ENCODE measurements around the gene ZNF365.
"Not testable (repeated sequence)": the region's sequence is repeated elsewhere in the genome, so short reads cannot be mapped to it uniquely, and the experiment has no call there.

ZNF365 gene, protein sequence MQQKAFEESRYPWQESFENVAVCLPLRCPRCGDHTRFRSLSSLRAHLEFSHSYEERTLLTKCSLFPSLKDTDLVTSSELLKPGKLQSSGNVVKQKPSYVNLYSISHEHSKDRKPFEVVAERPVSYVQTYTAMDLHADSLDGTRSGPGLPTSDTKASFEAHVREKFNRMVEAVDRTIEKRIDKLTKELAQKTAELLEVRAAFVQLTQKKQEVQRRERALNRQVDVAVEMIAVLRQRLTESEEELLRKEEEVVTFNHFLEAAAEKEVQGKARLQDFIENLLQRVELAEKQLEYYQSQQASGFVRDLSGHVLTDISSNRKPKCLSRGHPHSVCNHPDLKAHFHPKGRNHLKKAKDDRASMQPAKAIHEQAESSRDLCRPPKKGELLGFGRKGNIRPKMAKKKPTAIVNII

DNA sequence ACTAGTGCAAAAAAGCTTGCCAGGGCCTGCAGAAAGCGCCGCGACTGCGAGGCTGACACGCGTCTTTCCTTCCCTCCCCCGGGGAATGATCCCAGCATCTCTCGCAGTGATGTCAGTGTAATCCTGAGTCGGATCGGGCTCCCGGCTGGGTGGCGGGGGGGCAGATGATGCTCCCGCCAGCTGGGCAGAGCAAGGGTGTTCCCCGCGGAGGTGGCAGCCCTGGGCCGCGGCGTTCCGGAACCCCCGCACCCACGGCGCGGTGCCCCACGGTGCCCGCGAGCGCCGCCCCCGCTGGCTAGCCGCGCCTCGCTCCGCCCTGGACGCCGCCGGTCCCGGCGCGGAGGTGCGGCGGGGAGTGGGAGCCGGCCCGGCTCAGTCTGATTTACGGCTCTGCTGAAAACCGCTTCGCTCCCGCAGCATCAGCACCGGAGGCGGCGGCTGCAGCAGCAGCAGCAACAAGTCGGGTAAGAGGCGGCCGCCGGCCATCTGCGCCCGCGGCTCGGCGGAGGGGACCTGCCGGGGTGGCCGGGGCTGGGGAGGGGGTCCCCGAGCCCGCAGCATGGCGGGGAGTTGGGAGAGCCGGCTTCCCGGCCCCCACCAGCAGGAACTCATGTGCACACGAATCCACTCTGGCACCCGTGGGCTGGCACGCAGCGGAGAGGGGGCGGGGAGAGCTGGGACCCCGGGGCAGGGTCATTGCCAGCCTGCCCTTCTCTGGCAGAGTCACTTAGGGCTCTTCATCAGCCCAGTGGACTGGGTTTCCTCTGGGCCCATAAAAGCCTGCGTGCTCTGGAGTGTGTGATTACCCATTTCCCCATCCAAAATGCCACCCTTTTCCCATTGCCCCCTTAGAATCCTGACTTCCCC is at the start of gene ZNF365:
Gene ZNF365, plus strand, starts transcription at position 375 of the 867 bp plus-strand sequence. CDS start 1,825 bp downstream, outside the sequence.
- DNase-seq, result peak; percentile 69

DNA sequence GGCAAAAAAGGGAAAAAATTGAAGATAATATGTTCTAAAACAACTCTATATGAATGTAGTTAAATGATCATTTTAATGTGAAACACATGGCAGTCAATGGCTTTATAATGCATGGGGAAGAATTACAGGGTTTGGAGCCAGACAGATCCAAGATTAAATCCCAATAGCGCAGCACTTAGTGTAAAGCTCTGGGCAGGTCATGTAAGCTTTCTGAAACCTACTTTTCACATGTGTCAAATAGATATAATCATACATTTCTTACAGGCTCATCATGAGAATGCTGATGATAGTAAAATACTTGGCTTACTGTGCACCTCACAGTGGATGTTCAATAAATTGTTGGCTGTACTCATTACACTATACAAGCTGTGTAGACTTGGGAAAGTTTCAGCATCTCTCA is 48.0 kb upstream of the ZNF365 start:
- no peak for DNase-seq

DNA sequence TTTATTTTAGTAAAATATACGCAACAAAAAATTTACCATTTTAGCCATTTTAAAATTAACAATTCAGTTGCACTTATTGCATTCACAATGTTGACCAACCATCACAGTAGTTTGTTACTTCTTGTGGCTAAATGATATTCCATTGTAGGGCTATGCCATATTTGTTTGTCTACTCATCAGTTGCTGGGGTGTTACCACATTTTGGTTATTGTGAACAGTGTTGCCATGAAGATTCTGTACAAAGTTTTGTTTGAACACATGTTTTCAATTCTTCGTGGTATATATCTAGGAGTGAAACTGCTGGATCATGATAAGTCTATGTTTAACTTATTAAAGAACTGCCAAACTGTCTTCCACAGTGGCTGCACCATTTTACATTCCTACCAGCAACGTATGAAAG is 46.3 kb upstream of the ZNF365 start:
- no peak for DNase-seq

DNA sequence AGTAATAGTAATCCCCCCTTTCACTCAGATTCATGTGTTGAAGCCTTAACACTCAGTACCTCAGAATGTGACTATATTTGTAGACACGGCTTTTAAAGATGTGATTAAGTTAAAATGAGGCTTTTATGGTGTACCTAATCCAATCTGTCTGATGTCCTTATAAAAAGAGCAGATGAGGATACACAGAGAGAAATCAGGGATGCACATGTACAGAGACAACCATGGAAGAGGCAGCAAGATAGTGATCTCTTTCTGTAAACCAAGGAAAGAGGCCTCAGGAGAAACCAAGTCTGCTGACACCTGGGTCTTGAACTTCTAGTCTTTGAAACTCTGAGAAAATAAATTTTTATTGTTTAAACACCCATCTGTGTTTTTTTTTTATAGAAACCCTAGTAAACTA is 44.0 kb upstream of the ZNF365 start:
- no peak for DNase-seq

DNA sequence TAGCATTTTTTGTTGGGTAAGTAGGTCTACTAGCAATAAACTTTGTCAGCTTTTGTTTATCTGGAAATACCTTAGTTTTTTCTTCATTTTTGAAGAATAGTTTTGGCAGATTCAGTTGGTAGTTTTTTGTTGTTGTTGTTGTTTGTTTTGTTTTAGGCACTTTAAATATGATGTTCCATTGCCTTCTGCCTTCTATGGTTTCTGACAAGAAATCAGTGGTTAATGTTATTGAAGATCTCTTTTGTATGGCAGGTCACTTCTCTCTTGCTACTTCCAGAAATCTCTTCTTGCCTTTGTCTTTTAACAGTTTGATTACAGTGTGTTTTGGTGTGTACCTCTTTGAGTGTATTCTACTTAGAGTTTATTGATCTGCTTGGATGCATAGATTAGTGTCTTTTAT is 41.8 kb upstream of the ZNF365 start:
- DNase-seq, result no peak

DNA sequence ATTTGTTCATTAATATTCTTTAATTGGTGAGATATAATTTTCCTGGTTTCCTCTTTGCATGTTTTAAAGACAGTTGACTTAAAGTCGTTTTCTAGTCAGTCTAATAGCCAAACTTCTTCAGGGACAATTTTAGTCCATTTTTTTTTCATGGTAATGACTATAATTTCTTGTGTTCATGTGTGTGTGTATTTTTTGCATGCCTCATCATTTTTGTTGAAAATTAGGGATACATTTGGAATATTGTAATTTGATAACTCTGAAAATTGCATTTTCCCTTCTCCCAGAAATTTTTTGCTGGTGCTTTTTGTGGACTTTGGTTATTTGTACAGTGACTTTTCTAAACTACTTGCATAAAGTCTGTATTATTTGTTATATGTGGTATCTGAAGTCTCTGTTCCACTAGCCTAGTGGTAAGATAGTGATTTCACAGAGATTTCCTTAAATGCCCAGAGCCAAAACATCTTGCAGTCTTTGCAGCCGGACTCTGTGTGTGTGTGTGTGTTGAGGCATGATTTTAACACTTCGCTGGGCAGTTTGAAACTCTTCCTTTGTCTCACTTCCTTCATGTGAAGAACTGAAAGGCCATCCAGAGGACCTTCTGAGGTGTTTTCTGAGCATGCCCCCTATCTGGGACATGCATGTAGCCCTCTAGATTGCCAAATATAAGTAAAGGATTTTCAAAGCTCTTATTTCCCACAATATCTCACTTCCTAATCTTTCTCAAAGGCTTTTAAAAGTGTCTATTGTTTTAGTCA is 40.9 kb upstream of the ZNF365 start:
- no peak for DNase-seq

DNA sequence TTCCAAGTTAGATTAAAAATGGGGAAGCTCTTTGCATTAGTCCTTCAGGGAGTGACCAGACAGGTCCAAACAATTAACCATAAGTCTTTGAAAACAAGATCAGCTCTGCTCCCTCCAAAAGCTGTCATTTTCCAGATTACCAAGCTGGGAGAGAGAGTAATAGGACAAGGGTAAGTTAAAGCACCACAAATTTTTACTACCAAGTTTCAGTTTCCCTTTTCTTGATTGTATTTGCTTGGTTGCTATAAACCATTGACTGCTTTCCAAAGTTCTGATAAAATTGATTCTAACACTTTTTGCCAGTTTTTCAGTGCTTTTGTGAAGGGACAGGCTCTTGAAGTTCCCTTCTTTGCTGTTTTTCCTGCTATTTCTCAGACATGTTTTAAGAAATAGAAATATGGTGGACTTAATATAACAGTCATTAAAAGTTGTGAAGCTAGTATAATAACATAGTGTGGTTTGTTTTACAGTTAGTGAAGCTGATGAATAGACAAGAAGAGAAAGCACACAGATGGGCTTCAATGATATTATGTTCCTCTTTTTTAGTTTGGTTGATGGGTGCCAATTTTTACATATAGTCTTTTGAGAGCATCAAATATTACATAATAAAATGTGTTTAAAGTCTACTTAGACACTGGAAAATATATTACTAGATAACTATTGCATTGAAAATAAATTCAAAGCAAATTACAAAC is 40.0 kb upstream of the ZNF365 start:
- no peak for DNase-seq

DNA sequence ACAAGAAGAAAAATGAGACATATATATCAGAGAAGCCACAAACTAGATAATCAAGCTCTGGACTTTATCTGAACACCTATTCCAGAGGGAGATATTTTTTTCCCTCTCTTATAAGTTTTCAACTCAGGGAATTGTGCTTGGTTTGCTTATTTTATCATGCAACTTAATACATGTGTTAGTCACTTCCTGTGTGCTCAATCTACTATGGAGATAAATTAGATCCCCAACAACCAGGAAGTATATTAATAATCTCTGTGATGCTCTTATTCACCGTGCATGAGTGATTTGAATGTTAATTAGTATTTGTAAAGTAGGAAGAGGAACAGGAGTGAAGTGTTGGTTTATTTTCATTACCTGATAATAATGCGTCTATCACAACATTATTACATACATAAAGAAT is 38.8 kb upstream of the ZNF365 start:
- DNase-seq, result peak; percentile 23

DNA sequence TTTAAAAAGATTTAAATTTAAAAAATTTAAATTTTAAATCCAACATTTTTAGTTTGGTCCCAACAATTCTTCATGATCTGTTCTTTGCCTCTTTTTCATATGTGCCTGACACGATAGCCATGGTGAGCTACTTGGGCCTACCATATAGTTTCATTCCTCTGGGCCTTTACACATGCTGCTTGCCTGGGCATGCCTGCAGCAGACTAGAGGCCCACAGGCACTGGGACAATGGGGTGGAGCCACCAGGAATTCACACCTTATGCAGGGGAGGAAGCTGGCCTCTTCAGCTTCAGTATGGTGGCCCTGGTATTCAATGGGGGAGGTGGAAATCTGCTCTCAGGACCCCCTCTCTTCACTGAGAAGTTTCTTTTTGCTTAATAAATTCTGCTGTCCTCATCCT is 37.8 kb upstream of the ZNF365 start:
- no peak for DNase-seq

DNA sequence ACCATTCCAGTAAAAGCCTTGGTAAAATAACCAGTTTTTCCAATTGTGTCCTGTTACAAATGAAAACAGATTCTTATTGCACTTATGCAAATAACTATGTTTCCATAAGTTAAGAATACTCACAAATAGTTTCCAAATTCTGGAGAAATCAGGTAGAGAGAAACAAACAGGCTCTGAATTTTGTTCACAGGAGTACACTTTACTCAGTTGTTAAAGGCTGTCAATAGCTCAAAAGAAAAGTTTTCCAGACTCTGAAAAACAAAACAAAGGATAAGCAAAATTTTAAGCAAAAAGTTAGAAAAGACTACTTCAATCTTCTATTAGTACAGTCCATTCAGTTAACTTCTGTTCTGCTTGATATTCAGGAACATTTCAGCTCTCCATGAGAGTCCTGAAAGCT is 32.8 kb upstream of the ZNF365 start:
- no peak for DNase-seq

DNA sequence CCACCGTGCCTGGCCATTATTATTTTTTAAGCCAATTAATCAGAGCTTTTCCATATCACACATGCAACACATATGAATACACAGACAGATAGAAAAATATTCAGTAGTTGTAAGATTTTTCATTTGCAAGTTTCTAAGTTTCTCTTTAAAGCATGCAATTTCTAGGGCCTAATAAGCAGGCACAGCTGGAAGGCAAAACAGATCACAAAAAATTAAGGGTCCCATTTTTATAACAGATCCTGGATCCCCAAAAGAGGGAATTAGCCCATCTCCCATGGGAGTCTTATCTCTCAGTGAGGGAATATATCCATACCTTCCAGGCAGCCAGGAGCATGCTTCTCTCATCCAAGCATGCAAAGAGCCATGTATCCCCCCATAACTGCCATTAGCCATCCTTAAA is 31.2 kb upstream of the ZNF365 start:
- no peak for DNase-seq

DNA sequence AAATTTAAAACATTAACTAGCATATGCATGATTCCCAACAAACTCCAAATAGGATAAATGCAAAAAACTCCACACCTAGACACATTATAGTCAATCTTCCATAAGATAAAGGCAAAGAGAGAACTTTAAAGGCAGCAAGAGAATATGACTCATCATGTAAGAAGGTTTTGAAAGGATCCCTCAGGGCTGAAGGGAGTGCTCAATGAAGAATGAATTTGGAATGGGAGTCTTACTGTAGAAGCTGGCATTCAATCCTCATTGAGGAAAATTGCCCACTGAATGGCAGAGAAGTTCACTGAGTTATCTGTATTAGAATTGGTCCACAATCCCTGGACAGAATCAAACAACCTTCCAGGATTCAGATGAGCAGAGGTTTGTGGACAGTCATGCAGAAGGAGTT is 26.1 kb upstream of the ZNF365 start:
- peak; percentile 40 for DNase-seq

DNA sequence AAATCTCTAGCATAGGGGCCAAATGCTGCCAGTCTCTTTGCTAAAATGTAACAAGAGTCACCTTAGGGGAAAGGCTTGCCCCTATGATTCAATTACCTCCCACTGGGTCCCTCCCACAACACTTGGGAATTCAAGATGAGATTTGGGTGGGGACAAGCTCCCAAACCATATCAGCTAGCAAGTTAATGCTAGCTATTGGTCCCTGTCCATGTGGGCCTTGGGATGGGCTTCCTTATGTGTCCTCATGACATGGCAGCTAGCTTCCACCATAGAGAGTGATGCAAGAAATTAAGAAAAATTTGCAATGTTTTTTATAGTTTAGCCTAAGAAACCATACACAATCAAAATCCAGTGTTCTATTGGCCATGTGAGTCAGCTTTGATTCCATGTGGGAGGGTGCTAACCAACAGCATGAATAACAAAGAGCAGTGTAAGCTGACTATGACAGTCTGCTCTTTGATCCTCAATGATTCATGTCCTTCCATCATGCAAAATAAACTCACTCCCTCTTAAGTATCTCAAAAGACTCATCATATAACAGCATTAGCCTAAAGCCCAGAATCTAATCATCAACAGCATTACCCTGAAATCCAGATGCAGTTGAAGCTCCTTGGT is 21.7 kb upstream of the ZNF365 start:
- DNase-seq, result peak; percentile 25

DNA sequence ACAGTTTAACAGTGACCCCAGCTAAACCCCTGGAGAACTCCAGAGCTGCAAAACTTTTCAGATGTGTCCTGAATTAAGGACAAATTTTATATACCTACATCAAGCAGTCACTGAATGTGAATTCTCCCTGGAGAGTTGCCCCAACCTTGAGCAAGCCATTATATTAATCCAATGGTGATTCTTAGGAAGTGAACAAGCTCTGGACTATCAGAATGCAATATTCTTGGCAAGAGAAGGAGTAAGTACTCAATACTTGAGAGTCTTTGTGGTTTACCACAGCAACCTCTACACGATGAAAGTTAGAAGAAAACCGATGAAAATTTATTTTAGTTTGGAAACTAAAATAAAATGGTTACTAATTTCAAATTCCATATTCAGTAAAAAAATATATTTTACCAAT is 19.3 kb upstream of the ZNF365 start:
- no peak for DNase-seq

DNA sequence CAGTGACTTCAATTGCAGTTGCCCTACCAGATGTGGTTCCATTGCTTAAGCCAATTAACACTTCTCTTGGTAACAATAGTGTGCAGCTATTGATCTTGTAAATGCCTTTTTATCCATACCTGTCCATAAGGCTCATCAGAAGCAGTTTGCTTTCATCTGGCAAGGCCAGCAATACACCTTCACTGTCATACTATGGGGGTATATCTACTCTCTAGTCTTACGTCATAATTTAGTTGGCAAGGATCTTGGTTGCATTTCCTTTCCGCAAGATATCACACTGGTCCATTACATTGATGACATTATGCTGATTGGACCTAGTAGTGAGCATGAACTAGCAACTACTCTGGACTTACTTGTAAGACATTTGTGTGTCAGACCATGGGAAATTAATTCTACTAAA is 17.7 kb upstream of the ZNF365 start:
- DNase-seq, result no peak

DNA sequence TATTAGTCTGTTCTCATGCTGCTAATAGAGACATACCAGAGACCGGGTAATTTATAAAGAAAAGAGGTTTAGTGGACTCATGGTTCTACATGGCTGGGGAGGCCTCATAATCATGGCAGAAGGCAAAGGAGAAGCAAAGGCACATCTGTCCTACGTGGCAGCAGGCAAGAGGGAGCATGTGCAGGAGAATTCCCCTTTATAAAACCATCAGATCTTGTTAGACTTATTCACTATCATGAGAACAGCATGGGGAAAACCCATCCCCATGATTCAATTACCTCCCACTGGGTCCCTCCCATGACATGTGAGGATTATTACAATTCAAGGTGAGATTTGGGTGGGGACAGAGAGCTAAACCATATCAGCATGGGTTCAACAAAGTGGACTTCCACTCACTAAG is 16.0 kb upstream of the ZNF365 start:
- DNase-seq, result not testable (repeated sequence)

DNA sequence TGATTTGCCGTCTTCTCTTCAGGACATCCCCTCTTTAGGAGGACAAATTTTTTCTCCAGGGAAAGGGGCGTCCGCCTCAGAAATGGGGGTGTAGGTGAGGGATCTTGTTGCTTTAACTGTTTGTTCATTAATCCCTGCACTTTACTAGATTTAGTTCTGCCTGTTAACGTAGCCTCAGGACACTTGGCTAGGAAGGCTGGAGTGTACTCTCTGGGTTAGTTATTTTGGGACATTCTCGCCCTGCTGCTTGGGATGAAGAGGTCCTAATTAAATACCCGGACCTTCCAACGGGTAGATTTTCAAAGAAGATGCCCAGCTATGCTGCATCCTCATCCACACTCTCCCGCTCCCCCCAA is 552 bp upstream of the ZNF365 start:
- no peak for DNase-seq

DNA sequence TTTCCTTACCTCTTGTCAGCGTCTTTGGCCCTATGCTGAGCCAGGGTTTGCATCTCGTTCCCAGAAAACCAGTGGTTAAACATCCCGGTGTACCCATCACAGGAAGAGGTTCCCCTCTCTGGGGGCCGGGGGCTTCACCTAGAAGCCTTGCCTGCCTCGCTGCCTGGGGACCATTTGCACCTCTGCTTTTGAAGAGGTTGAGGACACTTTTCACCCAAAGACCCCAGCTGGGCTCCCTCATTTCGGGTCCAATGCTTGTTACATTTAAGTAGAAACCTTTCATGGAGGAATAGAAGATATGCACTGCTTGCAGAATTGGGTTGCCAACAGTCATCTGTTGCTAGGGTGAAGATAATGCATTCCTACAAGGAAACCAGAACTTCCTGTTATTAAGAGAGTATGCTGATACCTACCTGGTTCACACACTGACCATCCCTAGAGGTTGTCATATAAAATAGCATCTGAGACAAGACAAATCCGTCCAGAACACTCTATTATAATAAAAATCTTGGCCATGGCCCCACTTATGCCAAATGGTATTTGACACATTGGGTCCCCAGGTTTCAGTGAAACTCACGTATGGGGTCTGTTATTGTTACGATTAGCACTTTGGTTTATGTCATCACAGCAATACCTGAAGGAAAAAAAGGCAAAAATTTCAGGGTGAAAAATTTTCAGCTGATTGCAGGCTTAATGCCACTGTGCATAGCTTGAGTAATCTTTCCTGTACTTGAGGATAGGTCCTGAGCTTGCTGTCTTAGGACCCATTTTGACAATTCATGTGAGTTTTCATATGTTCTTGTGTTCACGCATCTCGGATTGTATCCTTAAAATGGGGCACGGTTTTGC is 917 bp downstream of the ZNF365 start:
- DNase-seq, result peak; percentile 18

DNA sequence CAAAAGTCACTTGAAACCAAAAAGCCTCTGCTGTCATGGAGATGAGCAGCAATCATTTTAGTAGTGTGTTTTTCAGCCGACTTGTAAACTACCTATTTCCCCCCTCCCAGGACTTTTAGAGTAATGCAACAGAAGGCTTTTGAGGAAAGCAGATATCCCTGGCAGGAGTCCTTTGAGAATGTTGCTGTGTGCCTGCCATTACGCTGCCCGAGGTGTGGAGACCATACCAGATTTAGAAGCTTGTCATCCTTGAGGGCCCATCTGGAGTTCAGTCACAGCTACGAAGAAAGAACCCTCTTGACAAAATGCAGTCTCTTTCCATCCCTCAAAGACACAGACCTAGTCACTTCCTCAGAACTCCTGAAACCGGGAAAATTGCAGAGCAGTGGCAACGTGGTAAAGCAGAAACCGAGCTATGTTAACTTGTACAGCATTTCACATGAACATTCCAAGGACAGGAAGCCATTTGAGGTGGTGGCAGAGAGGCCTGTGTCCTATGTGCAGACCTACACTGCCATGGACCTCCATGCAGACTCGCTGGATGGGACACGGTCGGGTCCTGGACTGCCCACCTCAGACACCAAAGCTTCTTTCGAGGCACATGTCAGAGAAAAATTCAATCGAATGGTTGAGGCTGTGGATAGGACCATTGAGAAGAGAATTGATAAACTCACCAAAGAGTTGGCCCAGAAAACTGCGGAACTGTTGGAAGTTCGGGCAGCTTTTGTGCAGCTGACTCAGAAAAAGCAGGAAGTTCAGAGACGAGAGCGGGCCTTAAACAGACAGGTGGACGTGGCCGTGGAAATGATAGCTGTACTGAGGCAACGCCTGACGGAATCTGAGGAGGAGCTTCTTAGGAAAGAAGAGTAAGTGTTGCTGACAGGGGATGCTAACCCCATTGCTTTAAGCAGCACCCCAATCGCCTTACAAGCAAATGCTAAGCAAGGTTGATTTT is 2.2 kb downstream of the ZNF365 start:
- DNase-seq, result no peak

DNA sequence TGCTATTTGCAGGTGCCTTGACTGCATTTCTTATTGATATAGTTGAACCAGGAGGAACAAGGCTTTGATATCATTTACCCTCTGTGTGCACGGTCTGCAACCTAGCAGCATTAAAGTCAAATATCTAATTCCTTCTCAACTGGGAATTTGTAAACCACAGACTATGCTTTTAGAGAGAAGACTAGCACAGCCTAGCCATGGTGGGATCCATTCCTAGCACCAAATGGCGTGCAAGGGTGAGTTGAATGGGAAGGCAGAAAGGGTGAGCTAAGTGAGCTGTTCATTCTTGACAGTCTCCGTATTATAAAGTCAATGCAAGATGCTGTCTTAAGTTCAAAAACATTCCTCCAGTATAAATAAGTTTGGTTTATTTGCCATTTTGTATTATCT is 2.9 kb downstream of the ZNF365 start:
- DNase-seq, result no peak

Measured in EL (cell line).